ENCODE results near the gene NT5DC1.

GRCh38 chr6:116139917-116140316, 39.3 kb downstream of the NT5DC1 start:
- TF ChIP-seq CTCF (IDR thresholded peaks at IDR 0.05) (no peak), POLR2A (IDR thresholded peaks at IDR 0.05) (no peak)

Data from body of pancreas (tissue), 4 donors.